ENCODE measurements around the gene C1orf216. TPM values are rescaled to one million over a fixed set of nuclear protein-coding genes. Genes with fewer than 3 reads are reported as not detected.

C1orf216 gene
- total and polyA plus RNA-seq, 2 of the 4 experiments (the other 2 are of a cell fraction), result 13.4 to 16.7 TPM

GRCh38 chr1:35683012-35683411, 35.7 kb downstream of the C1orf216 start:
- no peaks in the 10 kb centered on the region for H3K9me3 ChIP-seq (ENCODE audit: control insufficient read depth, insufficient read depth, low read length)
- no peak overlapping the region for H3K18ac ChIP-seq (ENCODE audit: low read depth, low read length)
- H3K4me2 ChIP-seq (ENCODE audit: low read depth, low read length), result no peak overlapping the region
- H2BK15ac ChIP-seq (ENCODE audit: low read depth, low read length), result no peak overlapping the region
- intact Hi-C loops (cut with micrococcal nuclease) (no loop called here), in situ Hi-C loops (cut with MboI; ENCODE audit: low sequenced_read_pairs) (no loop called here), dilution Hi-C loops (cut with HindIII; ENCODE audit: low sequenced_read_pairs, unreplicated experiment) (no loop called here)
- no peak overlapping the region for H3K23ac ChIP-seq (ENCODE audit: low read depth, low read length)
- no CpG with 5 or more reads among the region's 5 CpGs for WGBS, 2 experiments (ENCODE audit: extremely low coverage in 2 of 2, insufficient read length in 1 of 2)
- no peak for ATAC-seq (ENCODE audit: low read depth)
- H2BK120ac ChIP-seq (ENCODE audit: low read depth, low read length), result no peak overlapping the region
- no peak overlapping the region for H4K8ac ChIP-seq (ENCODE audit: low read depth in 2 of 2, low read length in 2 of 2)
- peaks cover 47% of the 10 kb centered on the region for H3K27me3 ChIP-seq (ENCODE audit: control insufficient read depth, insufficient read depth, low read length)
- H4K20me1 ChIP-seq (ENCODE audit: insufficient read depth, low read length), result no peaks in the 10 kb centered on the region
- no peak overlapping the region for H3K4me3 ChIP-seq (ENCODE audit: insufficient read depth, low read depth, low read length)
- H2AK5ac ChIP-seq (ENCODE audit: low read depth, low read length), result no peak overlapping the region
- H3K9ac ChIP-seq (ENCODE audit: low read depth, low read length), result no peak overlapping the region
- H3K36me3 ChIP-seq (ENCODE audit: control insufficient read depth, insufficient read depth, low read length), result no peaks in the 10 kb centered on the region
- TF ChIP-seq RCOR1 (IDR thresholded peaks at IDR 0.05; ENCODE audit: insufficient replicate concordance, low read length) (no peak), CTCF (conservative IDR thresholded peaks at IDR 0.05; ENCODE audit: low read depth, low read length) (no peak), CEBPB (IDR thresholded peaks at IDR 0.05; ENCODE audit: low read depth, low read length) (no peak), MAFK (IDR thresholded peaks at IDR 0.05; ENCODE audit: low read depth, low read length) (no peak)
- H4K5ac ChIP-seq (ENCODE audit: low read depth, low read length), result no peak overlapping the region
- no peaks in the 10 kb centered on the region for H3K4me1 ChIP-seq (ENCODE audit: control insufficient read depth, insufficient read depth, low read length)
- no peaks in the 10 kb centered on the region for H3K9me1 ChIP-seq (ENCODE audit: insufficient read depth, low read length)
- no TSS peak for BruUV-seq (replicated peaks)
- H3K56ac ChIP-seq (ENCODE audit: extremely low read depth, insufficient read depth, low read length), result no peak overlapping the region
- H4K91ac ChIP-seq (ENCODE audit: insufficient read depth, low read depth, low read length), result no peak overlapping the region
- H3K27ac ChIP-seq (ENCODE audit: insufficient read depth, low read length), result no peak overlapping the region
- no peak overlapping the region for H2BK5ac ChIP-seq (ENCODE audit: low read depth, low read length, poor library complexity, severe bottlenecking)
- no peak overlapping the region for H3K4ac ChIP-seq (ENCODE audit: low read depth, low read length)
- H3K14ac ChIP-seq (replicated peaks; ENCODE audit: low read depth, low read length), result no peak overlapping the region
- no peaks in the 10 kb centered on the region for H3K79me1 ChIP-seq (ENCODE audit: low read depth in 1 of 2, low read length in 2 of 2)
- ChIA-PET POLR2A (ENCODE audit: unreplicated experiment) (no interaction called here), CTCF (interaction anchor here (0.7 kb wide), 1 partner anchor 33 kb away, joined by 5 read pairs; no protein-coding TSS in a partner anchor)
- H2AK9ac ChIP-seq (replicated peaks; ENCODE audit: low read depth, low read length, poor library complexity), result no peak overlapping the region
- no peak for DNase-seq
- H2AFZ ChIP-seq (replicated peaks; ENCODE audit: low read length, poor library complexity), result no peak overlapping the region
- no peak overlapping the region for H2BK20ac ChIP-seq (ENCODE audit: low read depth, low read length)
